Pancreas (tissue), 10 donors: Measurements from ENCODE around the gene AFF3. TPM values are rescaled to one million over a fixed set of nuclear protein-coding genes. Genes with fewer than 3 reads are reported as not detected.

Experiments
- ATAC-seq, 4 donors: fragments of 200-7000 bp; cut with Tn5 transposase; one replicate each; pipeline versions ENCODE4 v1.8.0 to v1.9.1; 2020; ENCODE audit warnings: mild to moderate bottlenecking in 4 of 4, moderate library complexity in 4 of 4
- DNase-seq, 6 donors: peaks; one replicate each; pipeline ENCODE4 v3.0.0-alpha.2; 2020
- FAIRE-seq: peaks from 2 replicates; lab custom pipeline; 2012; peaks lifted over from hg19 to GRCh38; lab: Jason Lieb, UNC
- H3K27ac ChIP-seq, 4 donors: fragments of 200-600 bp; sonication (generic); 1 replicate in 3 of 4; 2 replicates in 1 of 4; pipeline versions ENCODE4 v1.5.0 to v1.8.0; 2020
- H3K27me3 ChIP-seq, 4 donors: fragments of 200-600 bp; one replicate each; pipeline ENCODE4 v1.8.0; 2021
- H3K36me3 ChIP-seq, 3 donors: fragments of 200-600 bp; sonication (generic) in 1 of 3; one replicate each; pipeline versions ENCODE4 v1.5.0 to v1.8.0; 2020 to 2021
- H3K4me1 ChIP-seq, 3 donors: fragments of 200-600 bp; one replicate each; pipeline ENCODE4 v1.8.0; 2021
- H3K4me3 ChIP-seq, 4 donors: fragments of 200-600 bp; sonication (generic) in 2 of 4; one replicate each; pipeline versions ENCODE4 v1.5.0 to v1.8.0; 2020 to 2021
- H3K9me3 ChIP-seq, 4 donors: fragments of 200-600 bp; one replicate each; pipeline ENCODE4 v1.8.0; 2021
- CTCF ChIP-seq, 4 donors: fragments of 200-600 bp; sonication (generic) in 3 of 4; IDR thresholded peaks; one replicate each; pipeline versions ENCODE4 v1.5.0 to v1.8.0; 2021; ENCODE audit warnings: antibody characterized with exemption in 4 of 4
- WGBS, 2 donors: extraction: QIAGEN DNeasy Blood & Tissue Kit; methylation state at CpG; one replicate each; pipeline ENCODE4 v1.1.7; 2013; 5-methylcytosine and 5-hydroxymethylcytosine counted together
- intact Hi-C, 3 donors: fragments of 100-400 bp; cut with DNase I; formaldehyde crosslinking; loops; one replicate each; pipeline versions ENCODE4 v1.11.1 to v1.14.2; 2022
- polyA plus RNA-seq, 2 donors: library from polyadenylated mRNA; stranded (reverse); fragments of 200-250 nt; gene quantifications; one replicate each; pipeline ENCODE4 v1.2.3, GENCODE V29; 2013
- total RNA-seq, 6 donors: library from RNA; stranded (reverse); fragmentation: NEBNext Ultra II Directional in 4 of 6; extraction: Animal tissue kit (Norgen Biotek cat#: 25700) in 4 of 6; gene quantifications; one replicate each; pipeline versions ENCODE4 v1.2.1 to v1.2.4, GENCODE V29; 2021 to 2023
- donor health status: healthy with polysubstance abuse.
- donor health status: DM: no; HTN: no; CAD: no; lungs with moderate emphysema.
- donor health status: DM: no; HTN: no; CAD: no.
- donor health status: control.
- donor health status: control.
- donor health status: Bipolar disorder and iron deficiency.
- donor health status: DM: yes; HTN: yes; CAD: no.
- donor health status: DM: no; HTN: no; CAD: no.
- donor health status: DM: no; HTN: no; CAD: no.
- donor health status: DM: yes; HTN: yes; CAD: no.

Gene AFF3
- total and polyA plus RNA-seq, 8 donors = 0.19 to 1.1 (median 0.54) TPM

- no peak overlapping the region for H3K4me3 ChIP-seq
- ATAC-seq = no peak
- H3K9me3 ChIP-seq = no peaks in the 10 kb centered on the region
- DNase-seq = no peak
- no peak for TF ChIP-seq CTCF (IDR thresholded peaks at IDR 0.05)
- H3K27ac ChIP-seq = no peak overlapping the region
- intact Hi-C loops = no loop called here
- 81 to 92% methylated on average over 4 of the region's 4 CpGs for WGBS, 2 donors
- H3K4me1 ChIP-seq = no peaks in the 10 kb centered on the region
- no peaks in the 10 kb centered on the region for H3K36me3 ChIP-seq
- FAIRE-seq = no peak
- no peaks in the 10 kb centered on the region for H3K27me3 ChIP-seq
Measured at GRCh38 chr2:99779276-99779675, 363.1 kb downstream of the AFF3 start.

- H3K4me3 ChIP-seq = no peak overlapping the region
- FAIRE-seq (no peak), DNase-seq (no peak), ATAC-seq (no peak)
- H3K9me3 ChIP-seq = no peaks in the 10 kb centered on the region
- no peak for TF ChIP-seq CTCF (IDR thresholded peaks at IDR 0.05)
- no peak overlapping the region for H3K27ac ChIP-seq
- WGBS, 2 donors = 91 to 94% methylated on average over 6 of the region's 6 CpGs
- H3K27me3 ChIP-seq = no peaks in the 10 kb centered on the region
- H3K4me1 ChIP-seq = no peaks in the 10 kb centered on the region
- no peaks in the 10 kb centered on the region for H3K36me3 ChIP-seq
- intact Hi-C loops = no loop called here
Measured at GRCh38 chr2:99777656-99778290, 364.6 kb downstream of the AFF3 start.

GRCh38 chr2:99776906-99777646 is 365.3 kb downstream of the AFF3 start:
- Histone ChIP-seq H3K4me3 (no peak overlapping the region), H3K4me1 (no peaks in the 10 kb centered on the region), H3K27ac (no peak overlapping the region), H3K9me3 (no peaks in the 10 kb centered on the region), H3K27me3 (no peaks in the 10 kb centered on the region), H3K36me3 (no peaks in the 10 kb centered on the region)
- intact Hi-C loops = no loop called here
- TF ChIP-seq CTCF (IDR thresholded peaks at IDR 0.05) = no peak
- no peak for DNase-seq
- FAIRE-seq = no peak
- no peak for ATAC-seq
- WGBS, 2 donors = 68 to 76% methylated on average over 8 of the region's 8 CpGs

- H3K4me1 ChIP-seq = no peaks in the 10 kb centered on the region
- no peaks in the 10 kb centered on the region for H3K27me3 ChIP-seq
- DNase-seq (no peak), FAIRE-seq (no peak), ATAC-seq (peak in 1 of 4 donors; percentile 28)
- H3K27ac ChIP-seq = no peak overlapping the region
- 62 to 71% methylated on average over 3 of the region's 3 CpGs for WGBS, 2 donors
- no peaks in the 10 kb centered on the region for H3K36me3 ChIP-seq
- no peak for TF ChIP-seq CTCF (IDR thresholded peaks at IDR 0.05)
- H3K4me3 ChIP-seq = no peak overlapping the region
- no peaks in the 10 kb centered on the region for H3K9me3 ChIP-seq
- intact Hi-C loops = no loop called here
Measured at GRCh38 chr2:99776206-99776905, 366.0 kb downstream of the AFF3 start.
